ENCODE data around the gene CTSF. TPM values are rescaled to one million over a fixed set of nuclear protein-coding genes. Genes with fewer than 3 reads are reported as not detected.

CTSF gene
- polyA plus RNA-seq, 2 donors: 4.2 to 10.2 TPM

DNA sequence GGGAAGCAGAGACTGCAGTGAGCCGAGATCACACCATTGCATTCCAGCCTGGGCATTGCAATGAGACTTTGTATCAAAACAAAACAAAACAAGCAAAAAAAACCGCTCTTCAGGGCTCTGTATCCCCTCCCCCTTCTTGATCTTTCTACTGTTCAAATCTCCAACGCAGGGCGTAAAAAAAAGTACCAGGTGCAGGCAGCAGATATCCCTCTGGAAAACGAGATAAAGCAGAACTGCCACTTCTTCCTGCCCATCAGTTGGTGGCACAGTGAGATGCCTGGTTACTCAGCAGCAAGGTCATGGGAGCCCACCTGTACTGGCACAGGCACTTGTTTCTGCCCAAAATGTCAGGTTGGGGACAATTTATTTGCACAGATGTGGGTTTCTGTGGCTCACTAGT, 35.7 kb upstream of the CTSF start:
- H3K36me3 ChIP-seq (ENCODE audit: control insufficient read depth in 2 of 2, insufficient read depth in 2 of 2, low read length in 1 of 2): peaks cover 9 to 25% of the 10 kb centered on the region in 2 donors
- H3K27me3 ChIP-seq (ENCODE audit: control insufficient read depth in 1 of 2, insufficient read depth in 2 of 2, low read length in 2 of 2): no peaks in the 10 kb centered on the region
- H3K27ac ChIP-seq (ENCODE audit: low read depth in 2 of 2, low read length in 1 of 2): no peak overlapping the region
- 78 to 90% methylated on average over 5 of the region's 5 CpGs for WGBS, 2 donors
- H3K4me1 ChIP-seq (ENCODE audit: control insufficient read depth in 2 of 2, insufficient read depth in 2 of 2, low read length in 1 of 2): peaks cover 0 to 9% of the 10 kb centered on the region in 2 donors
- no peak overlapping the region for H3K4me3 ChIP-seq (ENCODE audit: low read depth in 1 of 2, low read length in 2 of 2)
- H3K9me3 ChIP-seq (ENCODE audit: control insufficient read depth in 2 of 2, insufficient read depth in 1 of 2, low read depth in 1 of 2, low read length in 1 of 2): no peaks in the 10 kb centered on the region

DNA sequence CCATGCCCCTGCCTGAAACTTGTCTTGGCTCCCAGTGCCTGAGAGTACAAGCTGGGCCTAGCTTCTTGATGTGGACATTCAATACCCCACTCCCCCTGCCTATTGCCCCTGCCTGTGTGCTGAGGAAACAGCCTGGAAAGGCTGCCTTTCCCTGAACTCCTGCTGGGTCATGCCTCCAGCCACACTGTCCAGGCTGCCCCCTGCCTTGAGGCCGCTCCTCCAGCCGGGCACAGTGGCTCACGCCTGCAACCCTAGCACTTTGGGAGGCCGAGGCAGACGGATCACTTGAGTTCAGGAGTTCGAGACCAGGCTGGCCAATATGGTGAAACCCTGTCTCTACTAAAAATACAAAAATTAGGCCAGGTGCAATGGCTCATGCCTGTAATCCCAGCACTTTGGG, 34.7 kb upstream of the CTSF start:
- H3K27me3 ChIP-seq (ENCODE audit: control insufficient read depth in 1 of 2, insufficient read depth in 2 of 2, low read length in 2 of 2): no peaks in the 10 kb centered on the region
- no peaks in the 10 kb centered on the region for H3K9me3 ChIP-seq (ENCODE audit: control insufficient read depth in 2 of 2, insufficient read depth in 1 of 2, low read depth in 1 of 2, low read length in 1 of 2)
- no peak overlapping the region for H3K27ac ChIP-seq (ENCODE audit: low read depth in 2 of 2, low read length in 1 of 2)
- peaks cover 0 to 9% of the 10 kb centered on the region in 2 donors for H3K4me1 ChIP-seq (ENCODE audit: control insufficient read depth in 2 of 2, insufficient read depth in 2 of 2, low read length in 1 of 2)
- 93 to 95% methylated on average over 6 of the region's 6 CpGs for WGBS, 2 donors
- no peak overlapping the region for H3K4me3 ChIP-seq (ENCODE audit: low read depth in 1 of 2, low read length in 2 of 2)
- peaks cover 9 to 28% of the 10 kb centered on the region in 2 donors for H3K36me3 ChIP-seq (ENCODE audit: control insufficient read depth in 2 of 2, insufficient read depth in 2 of 2, low read length in 1 of 2)

DNA sequence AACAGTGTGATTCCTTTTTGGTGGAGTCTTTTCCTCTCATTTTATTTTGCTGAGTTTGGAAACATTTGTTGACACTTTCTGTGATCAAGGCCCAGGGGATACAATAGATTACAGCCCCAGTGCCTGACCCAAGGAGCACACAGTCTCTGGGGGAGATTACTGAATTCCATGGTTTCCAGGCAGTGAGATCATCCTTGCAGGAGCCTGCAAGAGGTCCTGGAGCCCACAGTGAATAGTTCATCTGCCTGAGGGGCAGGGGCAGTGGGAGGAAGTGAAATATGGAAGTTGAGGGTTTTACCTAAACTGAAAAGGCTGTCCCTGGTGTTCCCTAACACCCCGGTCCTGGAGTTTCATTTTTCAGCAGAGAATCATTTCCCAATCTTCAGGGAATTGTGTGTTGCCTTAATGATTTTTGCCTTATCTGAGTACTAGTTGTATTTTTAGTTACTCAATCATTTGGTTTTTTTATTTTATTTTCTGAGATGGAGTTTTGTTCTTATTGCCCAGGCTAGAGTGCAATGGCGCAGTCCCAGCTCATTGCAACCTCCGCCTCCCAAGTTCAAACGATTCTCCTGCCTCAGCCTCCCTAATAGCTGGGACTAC, 32.3 kb upstream of the CTSF start:
- Histone ChIP-seq H3K27ac (ENCODE audit: low read depth in 2 of 2, low read length in 1 of 2) (no peak overlapping the region), H3K4me3 (ENCODE audit: low read depth in 1 of 2, low read length in 2 of 2) (no peak overlapping the region), H3K27me3 (ENCODE audit: control insufficient read depth in 1 of 2, insufficient read depth in 2 of 2, low read length in 2 of 2) (no peaks in the 10 kb centered on the region), H3K36me3 (ENCODE audit: control insufficient read depth in 2 of 2, insufficient read depth in 2 of 2, low read length in 1 of 2) (peaks cover 7 to 24% of the 10 kb centered on the region in 2 donors), H3K9me3 (ENCODE audit: control insufficient read depth in 2 of 2, insufficient read depth in 1 of 2, low read depth in 1 of 2, low read length in 1 of 2) (no peaks in the 10 kb centered on the region), H3K4me1 (ENCODE audit: control insufficient read depth in 2 of 2, insufficient read depth in 2 of 2, low read length in 1 of 2) (peaks cover 0 to 8% of the 10 kb centered on the region in 2 donors)
- WGBS, 2 donors: 94 to 96% methylated on average over 4 of the region's 4 CpGs

DNA sequence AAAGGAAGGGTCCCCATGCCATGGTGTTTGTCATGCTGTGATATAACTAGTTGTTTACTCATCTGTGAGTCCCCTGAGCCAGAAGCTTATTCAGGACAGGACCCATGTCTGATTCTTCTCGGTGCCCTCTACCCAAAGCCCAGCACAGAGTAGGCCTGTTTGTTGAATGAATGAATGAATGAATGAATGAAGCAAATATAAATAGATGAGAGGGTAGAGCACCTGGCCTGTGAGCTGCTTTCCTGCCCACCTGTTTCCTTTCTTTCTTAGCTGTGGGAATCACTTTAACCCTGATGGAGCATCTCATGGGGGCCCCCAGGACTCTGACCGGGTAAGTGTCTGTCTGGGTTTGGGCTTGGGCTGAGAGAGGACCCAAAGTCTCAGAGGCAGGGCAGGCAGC, 31.8 kb upstream of the CTSF start:
- WGBS, 2 donors: 83 to 85% methylated on average over 2 of the region's 2 CpGs
- H3K27me3 ChIP-seq (ENCODE audit: control insufficient read depth in 1 of 2, insufficient read depth in 2 of 2, low read length in 2 of 2): no peaks in the 10 kb centered on the region
- H3K4me1 ChIP-seq (ENCODE audit: control insufficient read depth in 2 of 2, insufficient read depth in 2 of 2, low read length in 1 of 2): peaks cover 0 to 11% of the 10 kb centered on the region in 2 donors
- H3K4me3 ChIP-seq (ENCODE audit: low read depth in 1 of 2, low read length in 2 of 2): no peak overlapping the region
- H3K36me3 ChIP-seq (ENCODE audit: control insufficient read depth in 2 of 2, insufficient read depth in 2 of 2, low read length in 1 of 2): peaks cover 7 to 19% of the 10 kb centered on the region in 2 donors
- H3K9me3 ChIP-seq (ENCODE audit: control insufficient read depth in 2 of 2, insufficient read depth in 1 of 2, low read depth in 1 of 2, low read length in 1 of 2): no peaks in the 10 kb centered on the region
- H3K27ac ChIP-seq (ENCODE audit: low read depth in 2 of 2, low read length in 1 of 2): no peak overlapping the region

DNA sequence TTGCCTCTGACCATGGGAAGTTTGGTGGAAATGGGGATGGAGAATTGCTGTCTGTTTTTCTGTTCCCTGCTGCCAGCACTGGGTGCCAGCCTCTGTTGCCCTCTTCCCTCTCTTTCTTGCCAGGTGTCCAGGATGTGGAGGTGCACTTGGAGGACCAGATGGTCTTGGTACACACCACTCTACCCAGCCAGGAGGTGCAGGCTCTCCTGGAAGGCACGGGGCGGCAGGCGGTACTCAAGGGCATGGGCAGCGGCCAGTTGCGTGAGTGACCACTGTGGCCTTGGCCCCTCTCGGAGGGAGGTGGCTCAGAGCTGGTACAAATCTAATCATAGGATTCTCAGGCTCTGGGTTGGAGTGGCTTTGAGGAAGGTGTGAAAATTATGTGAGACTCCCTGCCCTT, 30.6 kb upstream of the CTSF start:
- 94 to 97% methylated on average over 6 of the region's 6 CpGs for WGBS, 2 donors
- peaks cover 0 to 16% of the 10 kb centered on the region in 2 donors for H3K4me1 ChIP-seq (ENCODE audit: control insufficient read depth in 2 of 2, insufficient read depth in 2 of 2, low read length in 1 of 2)
- H3K9me3 ChIP-seq (ENCODE audit: control insufficient read depth in 2 of 2, insufficient read depth in 1 of 2, low read depth in 1 of 2, low read length in 1 of 2): no peaks in the 10 kb centered on the region
- H3K27ac ChIP-seq (ENCODE audit: low read depth in 2 of 2, low read length in 1 of 2): no peak overlapping the region
- H3K36me3 ChIP-seq (ENCODE audit: control insufficient read depth in 2 of 2, insufficient read depth in 2 of 2, low read length in 1 of 2): peaks cover 7 to 14% of the 10 kb centered on the region in 2 donors
- H3K4me3 ChIP-seq (ENCODE audit: low read depth in 1 of 2, low read length in 2 of 2): no peak overlapping the region
- H3K27me3 ChIP-seq (ENCODE audit: control insufficient read depth in 1 of 2, insufficient read depth in 2 of 2, low read length in 2 of 2): no peaks in the 10 kb centered on the region

DNA sequence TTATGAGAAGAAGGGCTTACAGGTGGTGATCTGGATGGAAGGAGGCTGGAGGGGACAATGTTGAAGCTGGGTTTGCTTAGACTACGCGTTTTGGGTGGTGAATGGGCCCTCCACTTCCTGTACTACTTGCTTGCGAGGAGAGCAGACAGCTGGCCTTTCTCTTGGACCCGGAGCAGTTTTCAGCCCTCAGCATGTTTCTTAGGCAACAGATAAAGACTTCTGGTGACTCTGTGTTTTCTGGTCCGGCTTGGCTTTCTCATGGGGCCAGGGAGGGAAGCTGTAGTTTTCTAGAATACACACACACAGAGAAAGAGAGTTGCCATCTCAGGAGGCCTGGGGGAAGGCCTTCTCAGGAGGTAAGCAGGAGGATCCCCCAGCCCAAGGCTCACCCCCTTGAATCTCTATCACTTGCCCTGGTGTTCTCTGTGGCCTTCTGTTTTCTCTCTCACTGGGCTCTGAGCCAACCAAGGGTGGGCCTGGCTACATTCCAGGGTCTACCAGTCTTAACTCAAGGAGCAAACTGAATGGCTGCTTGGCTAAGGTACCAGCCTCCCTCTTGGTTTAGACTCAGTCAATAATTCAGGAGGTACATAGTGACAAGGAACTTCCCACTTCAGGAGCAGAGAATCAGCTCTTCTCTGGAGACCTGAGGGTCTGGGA, 27.0 kb upstream of the CTSF start:
- peaks cover 3 to 9% of the 10 kb centered on the region in 2 donors for H3K36me3 ChIP-seq (ENCODE audit: control insufficient read depth in 2 of 2, insufficient read depth in 2 of 2, low read length in 1 of 2)
- 53% methylated on average over 5 of the region's 5 CpGs for WGBS, 2 donors
- H3K27ac ChIP-seq (ENCODE audit: low read depth in 2 of 2, low read length in 1 of 2): peak overlapping the region in 1 of 2 donors; percentile 45
- H3K4me1 ChIP-seq (ENCODE audit: control insufficient read depth in 2 of 2, insufficient read depth in 2 of 2, low read length in 1 of 2): peaks cover 2 to 21% of the 10 kb centered on the region in 2 donors
- H3K9me3 ChIP-seq (ENCODE audit: control insufficient read depth in 2 of 2, insufficient read depth in 1 of 2, low read depth in 1 of 2, low read length in 1 of 2): no peaks in the 10 kb centered on the region
- H3K4me3 ChIP-seq (ENCODE audit: low read depth in 1 of 2, low read length in 2 of 2): no peak overlapping the region
- H3K27me3 ChIP-seq (ENCODE audit: control insufficient read depth in 1 of 2, insufficient read depth in 2 of 2, low read length in 2 of 2): no peaks in the 10 kb centered on the region

DNA sequence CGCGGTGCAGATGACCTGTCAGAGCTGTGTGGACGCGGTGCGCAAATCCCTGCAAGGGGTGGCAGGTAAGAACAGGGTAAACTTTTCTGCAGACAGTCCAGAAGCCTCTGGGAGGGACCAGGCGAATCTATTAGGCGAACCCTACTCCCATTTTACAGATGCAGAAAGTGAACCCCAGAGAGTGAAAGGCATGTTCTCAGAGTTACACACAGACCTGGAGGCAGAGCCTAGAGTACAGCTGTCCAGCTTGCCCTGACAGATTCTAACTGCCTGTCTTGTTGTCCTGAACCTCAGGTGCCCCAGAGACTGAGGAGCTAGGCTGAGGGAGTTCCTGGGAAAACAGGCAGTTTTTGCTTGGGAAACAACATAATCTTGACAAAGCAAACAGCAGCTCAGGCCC, 25.2 kb upstream of the CTSF start:
- H3K9me3 ChIP-seq (ENCODE audit: control insufficient read depth in 2 of 2, insufficient read depth in 1 of 2, low read depth in 1 of 2, low read length in 1 of 2): no peaks in the 10 kb centered on the region
- no peaks in the 10 kb centered on the region for H3K36me3 ChIP-seq (ENCODE audit: control insufficient read depth in 2 of 2, insufficient read depth in 2 of 2, low read length in 1 of 2)
- peaks cover 2 to 21% of the 10 kb centered on the region in 2 donors for H3K4me1 ChIP-seq (ENCODE audit: control insufficient read depth in 2 of 2, insufficient read depth in 2 of 2, low read length in 1 of 2)
- peak overlapping the region; percentile 56 to 63 for H3K4me3 ChIP-seq (ENCODE audit: low read depth in 1 of 2, low read length in 2 of 2)
- H3K27me3 ChIP-seq (ENCODE audit: control insufficient read depth in 1 of 2, insufficient read depth in 2 of 2, low read length in 2 of 2): no peaks in the 10 kb centered on the region
- WGBS, 2 donors: 59 to 61% methylated on average over 7 of the region's 7 CpGs
- H3K27ac ChIP-seq (ENCODE audit: low read depth in 2 of 2, low read length in 1 of 2): peak overlapping the region in 1 of 2 donors; percentile 85

DNA sequence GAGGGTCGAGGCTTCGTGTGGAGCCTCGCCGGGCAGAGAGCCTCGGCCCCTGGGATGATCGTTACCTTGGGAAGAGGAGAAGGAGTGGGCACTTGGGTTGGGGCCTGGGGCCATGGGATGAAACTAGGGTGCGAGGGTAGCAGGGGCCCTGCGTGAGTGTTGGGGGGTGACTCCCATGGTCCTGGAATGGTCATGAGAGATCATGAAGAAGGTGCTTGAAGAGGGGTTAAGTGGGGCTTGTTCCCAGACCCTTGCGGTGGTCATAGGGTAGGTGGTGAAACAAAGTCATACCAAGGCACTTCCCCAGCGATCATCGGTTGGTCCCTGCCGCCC, 24.9 kb upstream of the CTSF start:
- peak overlapping the region; percentile 72 to 85 for H3K27ac ChIP-seq (ENCODE audit: low read depth in 2 of 2, low read length in 1 of 2)
- H3K4me3 ChIP-seq (ENCODE audit: low read depth in 1 of 2, low read length in 2 of 2): peak overlapping the region; percentile 56 to 63
- H3K4me1 ChIP-seq (ENCODE audit: control insufficient read depth in 2 of 2, insufficient read depth in 2 of 2, low read length in 1 of 2): peaks cover 2 to 21% of the 10 kb centered on the region in 2 donors
- H3K36me3 ChIP-seq (ENCODE audit: control insufficient read depth in 2 of 2, insufficient read depth in 2 of 2, low read length in 1 of 2): no peaks in the 10 kb centered on the region
- H3K9me3 ChIP-seq (ENCODE audit: control insufficient read depth in 2 of 2, insufficient read depth in 1 of 2, low read depth in 1 of 2, low read length in 1 of 2): no peaks in the 10 kb centered on the region
- 6% methylated on average over 12 of the region's 12 CpGs for WGBS, 2 donors
- no peaks in the 10 kb centered on the region for H3K27me3 ChIP-seq (ENCODE audit: control insufficient read depth in 1 of 2, insufficient read depth in 2 of 2, low read length in 2 of 2)

DNA sequence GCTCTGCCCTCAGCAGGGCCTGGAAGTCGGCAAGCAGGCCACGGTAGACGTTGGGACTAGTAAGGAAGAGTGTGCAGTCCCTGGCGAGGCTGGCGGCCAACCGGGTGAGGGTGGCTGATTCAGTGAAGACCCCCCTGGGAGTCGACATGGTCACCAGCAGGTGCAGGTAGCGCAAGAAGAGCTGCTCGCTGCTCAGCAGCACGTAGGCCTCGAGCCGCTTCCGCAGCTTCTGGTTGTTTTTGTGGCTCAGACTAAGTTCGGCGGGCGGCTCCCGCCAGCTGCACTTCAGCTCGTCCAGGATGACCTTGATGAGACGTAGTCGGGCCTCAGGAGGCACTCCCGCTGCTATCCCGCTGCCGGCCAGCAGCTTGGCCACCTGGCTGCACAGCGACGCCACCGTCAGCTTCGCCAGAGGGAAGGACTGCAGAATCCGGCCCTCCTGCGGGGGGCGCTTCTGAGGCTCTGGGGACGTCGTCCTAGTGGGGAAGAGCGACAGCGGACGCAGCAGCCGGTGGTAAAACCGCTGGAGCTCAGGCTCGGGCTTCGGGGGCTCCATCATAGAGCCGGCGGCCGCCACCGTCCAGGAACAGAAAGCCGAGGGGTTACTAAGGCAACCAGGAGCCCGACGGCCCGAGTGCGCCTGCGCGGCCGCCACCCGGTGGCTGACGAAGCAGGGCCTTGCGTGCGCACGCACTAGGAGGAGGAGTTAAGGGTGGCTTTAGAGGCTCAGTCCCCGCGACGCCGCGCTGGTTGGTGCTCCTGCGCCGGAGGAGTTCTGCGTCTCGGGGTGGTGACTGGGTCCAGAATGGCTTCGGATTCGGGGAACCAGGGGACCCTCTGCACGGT, 24.3 kb upstream of the CTSF start, which contains the start of the genes CCDC87 and CCS:
Gene CCDC87, minus strand, starts transcription at position 607 of the 846 bp plus-strand sequence. Its CDS starts 48 bp downstream, at position 559.
Gene CCS, plus strand, starts transcription at position 729 of the 846 bp plus-strand sequence. Its CDS starts 77 bp downstream, at position 806.
- peaks cover 2 to 21% of the 10 kb centered on the region in 2 donors for H3K4me1 ChIP-seq (ENCODE audit: control insufficient read depth in 2 of 2, insufficient read depth in 2 of 2, low read length in 1 of 2)
- WGBS, 2 donors: 15 to 16% methylated on average over 68 of the region's 68 CpGs
- no peaks in the 10 kb centered on the region for H3K9me3 ChIP-seq (ENCODE audit: control insufficient read depth in 2 of 2, insufficient read depth in 1 of 2, low read depth in 1 of 2, low read length in 1 of 2)
- H3K4me3 ChIP-seq (ENCODE audit: low read depth in 1 of 2, low read length in 2 of 2): peak within 1 kb of the TSS; percentile 56 to 63
- H3K27me3 ChIP-seq (ENCODE audit: control insufficient read depth in 1 of 2, insufficient read depth in 2 of 2, low read length in 2 of 2): no peaks in the 10 kb centered on the region
- peak within 1 kb of the TSS; percentile 72 to 85 for H3K27ac ChIP-seq (ENCODE audit: low read depth in 2 of 2, low read length in 1 of 2)
- no peaks in the 10 kb centered on the region for H3K36me3 ChIP-seq (ENCODE audit: control insufficient read depth in 2 of 2, insufficient read depth in 2 of 2, low read length in 1 of 2)
